OCI-LY3 (cell line): ENCODE data around the gene NDE1.

Experiments
- H2AFZ ChIP-seq: fragments of 200-600, 300-600 bp; shearing (Covaris generic); 2 replicates; pipeline ENCODE4 v1.6.0; 2014; ENCODE audit warnings: antibody characterized with exemption, low read depth, low read length
- H3K27ac ChIP-seq: fragments of 200-600, 300-600 bp; sonication (generic); 2 replicates; pipeline ENCODE4 v1.5.1; 2014; ENCODE audit warnings: mild to moderate bottlenecking, low read length, moderate library complexity, mixed read lengths
- H3K27me3 ChIP-seq: fragments of 200-600, 300-600 bp; sonication (generic); 2 replicates; pipeline ENCODE4 v1.6.1; 2014; ENCODE audit warnings: low read depth, low read length, mixed read lengths
- H3K36me3 ChIP-seq: fragments of 200-600, 300-600 bp; sonication (generic); replicated peaks from 2 replicates; pipeline ENCODE3; 2014; ENCODE audit warnings: low read depth, low read length, mixed read lengths
- H3K4me1 ChIP-seq: fragments of 300-600, 200-600 bp; sonication (generic); 2 replicates; pipeline ENCODE4 v1.6.1; 2014; ENCODE audit warnings: low read length, mixed read lengths
- H3K4me2 ChIP-seq: fragments of 200-600, 300-600 bp; sonication (generic); 2 replicates; pipeline ENCODE4 v1.6.1; 2014; ENCODE audit warnings: low read length, mixed read lengths
- H3K4me3 ChIP-seq: fragments of 300-600, 200-600 bp; sonication (generic); 2 replicates; pipeline ENCODE4 v1.5.1; 2014; ENCODE audit warnings: antibody characterized with exemption, mild to moderate bottlenecking, low read length, moderate library complexity
- H3K79me2 ChIP-seq: fragments of 300-600, 200-600 bp; shearing (Covaris generic); 2 replicates; pipeline ENCODE4 v1.6.1; 2014; ENCODE audit warnings: mild to moderate bottlenecking, low read length, mixed read lengths
- H3K9ac ChIP-seq: fragments of 300-600, 200-600 bp; shearing (Covaris generic); 2 replicates; pipeline ENCODE4 v1.6.0; 2014; ENCODE audit warnings: mild to moderate bottlenecking, low read length, moderate library complexity
- H3K9me3 ChIP-seq: fragments of 200-600, 300-600 bp; shearing (Covaris generic); 2 replicates; pipeline ENCODE4 v1.6.1; 2014; ENCODE audit warnings: low read length, mixed read lengths; ENCODE audit not compliant: insufficient read depth
- H4K20me1 ChIP-seq: fragments of 200-600, 300-600 bp; sonication (generic); 2 replicates; pipeline ENCODE4 v1.6.1; 2016; ENCODE audit warnings: low read length, mixed read lengths; ENCODE audit not compliant: insufficient read depth
- EZH2phosphoT487 ChIP-seq: fragments of 200-600 bp; shearing (Covaris generic); IDR thresholded peaks from 2 replicates; pipeline ENCODE4 v1.6.1; 2018; ENCODE audit warnings: antibody characterized with exemption, mixed run types, low read depth
- TF ChIP-seq, protein P1 (sequence below): fragments of 200-600, 300-600 bp; sonication (generic); IDR thresholded peaks from 2 replicates; pipeline ENCODE4 v1.5.1; 2014; ENCODE audit warnings: antibody characterized with exemption, low read length, low read depth

NDE1 gene, protein sequence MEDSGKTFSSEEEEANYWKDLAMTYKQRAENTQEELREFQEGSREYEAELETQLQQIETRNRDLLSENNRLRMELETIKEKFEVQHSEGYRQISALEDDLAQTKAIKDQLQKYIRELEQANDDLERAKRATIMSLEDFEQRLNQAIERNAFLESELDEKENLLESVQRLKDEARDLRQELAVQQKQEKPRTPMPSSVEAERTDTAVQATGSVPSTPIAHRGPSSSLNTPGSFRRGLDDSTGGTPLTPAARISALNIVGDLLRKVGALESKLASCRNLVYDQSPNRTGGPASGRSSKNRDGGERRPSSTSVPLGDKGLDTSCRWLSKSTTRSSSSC

DNA sequence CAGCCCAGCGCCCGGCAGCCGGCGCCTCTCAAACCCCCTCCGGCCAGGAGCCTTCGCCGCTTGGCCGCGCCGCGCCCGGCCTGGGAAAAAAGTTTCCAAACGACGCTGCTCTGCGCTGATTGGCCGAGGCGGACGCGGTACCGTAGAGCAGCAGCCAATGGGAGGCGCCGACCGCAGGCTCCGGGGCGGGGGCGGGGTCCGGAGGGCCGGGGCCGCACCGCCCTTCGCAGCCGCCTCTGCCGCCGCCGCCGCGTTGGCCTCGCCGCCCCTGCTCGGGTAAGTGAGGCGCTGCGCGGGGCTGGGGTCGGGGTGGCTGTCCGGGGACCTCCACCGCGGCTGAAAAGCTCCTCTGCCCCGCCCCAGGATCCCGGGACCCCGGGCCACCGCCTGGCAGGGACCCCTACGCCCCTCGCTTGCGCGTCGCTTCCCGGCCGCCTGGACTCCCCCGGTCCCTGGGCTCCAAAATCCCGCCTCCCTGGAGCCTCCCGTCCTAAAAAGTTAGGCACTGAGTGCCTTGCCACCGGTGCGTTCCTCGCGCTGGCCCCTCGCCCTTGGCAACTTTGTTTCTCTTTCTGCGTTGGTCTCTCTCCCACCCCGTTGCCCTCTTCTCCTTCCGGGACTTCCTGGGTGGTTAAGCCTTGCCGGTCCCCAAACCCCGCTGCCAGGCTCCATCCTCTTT lies at the start of gene NDE1:
TSS of gene NDE1 (plus strand) at position 227 of the 679 bp plus-strand sequence. CDS start 14,534 bp downstream, outside the sequence.
- Histone ChIP-seq H3K36me3 (peaks cover 24% of the 10 kb centered on the region), H3K4me3 (peak within 1 kb of the TSS; percentile 96), H4K20me1 (peaks cover 31% of the 10 kb centered on the region), H3K79me2 (peaks cover 57% of the 10 kb centered on the region), H2AFZ (peak within 1 kb of the TSS; percentile 89; the same call in 1 of the 2 replicates), H3K27ac (peak within 1 kb of the TSS; percentile 69), H3K4me1 (peaks cover 44% of the 10 kb centered on the region), H3K9ac (peak within 1 kb of the TSS; percentile 92), H3K9me3 (no peaks in the 10 kb centered on the region), H3K27me3 (no peaks in the 10 kb centered on the region), H3K4me2 (peak within 1 kb of the TSS; percentile 92)
- TF ChIP-seq EZH2phosphoT487, result no peak
- TF ChIP-seq, protein P1, sequence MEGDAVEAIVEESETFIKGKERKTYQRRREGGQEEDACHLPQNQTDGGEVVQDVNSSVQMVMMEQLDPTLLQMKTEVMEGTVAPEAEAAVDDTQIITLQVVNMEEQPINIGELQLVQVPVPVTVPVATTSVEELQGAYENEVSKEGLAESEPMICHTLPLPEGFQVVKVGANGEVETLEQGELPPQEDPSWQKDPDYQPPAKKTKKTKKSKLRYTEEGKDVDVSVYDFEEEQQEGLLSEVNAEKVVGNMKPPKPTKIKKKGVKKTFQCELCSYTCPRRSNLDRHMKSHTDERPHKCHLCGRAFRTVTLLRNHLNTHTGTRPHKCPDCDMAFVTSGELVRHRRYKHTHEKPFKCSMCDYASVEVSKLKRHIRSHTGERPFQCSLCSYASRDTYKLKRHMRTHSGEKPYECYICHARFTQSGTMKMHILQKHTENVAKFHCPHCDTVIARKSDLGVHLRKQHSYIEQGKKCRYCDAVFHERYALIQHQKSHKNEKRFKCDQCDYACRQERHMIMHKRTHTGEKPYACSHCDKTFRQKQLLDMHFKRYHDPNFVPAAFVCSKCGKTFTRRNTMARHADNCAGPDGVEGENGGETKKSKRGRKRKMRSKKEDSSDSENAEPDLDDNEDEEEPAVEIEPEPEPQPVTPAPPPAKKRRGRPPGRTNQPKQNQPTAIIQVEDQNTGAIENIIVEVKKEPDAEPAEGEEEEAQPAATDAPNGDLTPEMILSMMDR, result no peak

GRCh38 chr16:15601212-15601879 lies 48.7 kb upstream of the NDE1 start:
- Histone ChIP-seq H3K4me3 (no peak overlapping the region), H4K20me1 (peaks cover 8% of the 10 kb centered on the region; the same call in 1 of the 2 replicates), H2AFZ (no peak overlapping the region), H3K4me1 (no peaks in the 10 kb centered on the region), H3K27ac (no peak overlapping the region), H3K27me3 (no peaks in the 10 kb centered on the region), H3K36me3 (peaks cover 88% of the 10 kb centered on the region), H3K79me2 (no peaks in the 10 kb centered on the region), H3K9ac (no peak overlapping the region), H3K4me2 (no peak overlapping the region), H3K9me3 (no peaks in the 10 kb centered on the region)
- no peak for TF ChIP-seq EZH2phosphoT487
- TF ChIP-seq, protein P1, result no peak

- Histone ChIP-seq H3K4me3 (no peak overlapping the region), H4K20me1 (peaks cover 8% of the 10 kb centered on the region; the same call in 1 of the 2 replicates), H3K9ac (no peak overlapping the region), H3K4me2 (no peak overlapping the region), H2AFZ (no peak overlapping the region), H3K27me3 (no peaks in the 10 kb centered on the region), H3K9me3 (no peaks in the 10 kb centered on the region), H3K36me3 (peaks cover 89% of the 10 kb centered on the region), H3K27ac (no peak overlapping the region), H3K79me2 (no peaks in the 10 kb centered on the region; the same call in 1 of the 2 replicates), H3K4me1 (no peaks in the 10 kb centered on the region)
- TF ChIP-seq EZH2phosphoT487, result no peak
- TF ChIP-seq, protein P1, result no peak
Measured at GRCh38 chr16:15602285-15603044, 47.6 kb upstream of the NDE1 start.
